Heart left ventricle (tissue), 16 donors: Measurements from ENCODE around the gene TNNC2. TPM values are rescaled to one million over a fixed set of nuclear protein-coding genes. Genes with fewer than 3 reads are reported as not detected.

Experiments
- ATAC-seq, 4 donors: fragments of 200-7000 bp; cut with Tn5 transposase; one replicate each; pipeline ENCODE4 v1.9.1; 2020 to 2022; ENCODE audit warnings: moderate library complexity in 4 of 4, mild to moderate bottlenecking in 3 of 4, moderate number of reproducible peaks in 1 of 4
- DNase-seq, 5 donors: peaks; one replicate each; pipeline ENCODE4 v3.0.0-alpha.2; 2020
- H3K27ac ChIP-seq, 12 donors: fragments of 200-600 bp; sonication (generic) in 4 of 12; one replicate each; pipeline versions ENCODE4 v1.5.0 to v1.8.0; 2016 to 2022; ENCODE audit warnings: mild to moderate bottlenecking in 2 of 12
- H3K27me3 ChIP-seq, 9 donors: fragments of 200-600 bp; sonication (generic) in 2 of 9; one replicate each; pipeline versions ENCODE4 v1.5.1 to v1.8.0; 2016 to 2022; ENCODE audit warnings: mild to moderate bottlenecking in 3 of 9
- H3K36me3 ChIP-seq, 9 donors: fragments of 200-600 bp; sonication (generic) in 2 of 9; one replicate each; pipeline versions ENCODE4 v1.5.0 to v1.8.0; 2018 to 2022; ENCODE audit warnings: mild to moderate bottlenecking in 2 of 9
- H3K4me1 ChIP-seq, 12 donors: fragments of 200-600 bp; sonication (generic) in 4 of 12; one replicate each; pipeline versions ENCODE4 v1.5.0 to v1.8.0; 2016 to 2022; ENCODE audit warnings: mild to moderate bottlenecking in 3 of 12
- H3K4me3 ChIP-seq, 12 donors: fragments of 200-600 bp; sonication (generic) in 4 of 12; one replicate each; pipeline versions ENCODE4 v1.5.0 to v1.8.0; 2017 to 2022; ENCODE audit warnings: mild to moderate bottlenecking in 9 of 12, moderate library complexity in 4 of 12
- H3K9me3 ChIP-seq, 12 donors: fragments of 200-600 bp; sonication (generic) in 4 of 12; one replicate each; pipeline versions ENCODE4 v1.5.0 to v1.8.0; 2016 to 2022; ENCODE audit warnings: mild to moderate bottlenecking in 1 of 12
- POLR2A ChIP-seq, 2 donors: fragments of 450-650 bp; IDR thresholded peaks; one replicate each; pipeline ENCODE4 v1.6.1; 2017; ENCODE audit warnings: antibody characterized with exemption in 2 of 2, mild to moderate bottlenecking in 2 of 2, moderate library complexity in 2 of 2
- WGBS, 4 donors: extraction: QIAGEN DNeasy Blood & Tissue Kit in 2 of 4; methylation state at CpG; one replicate each; pipeline versions ENCODE4 v1.1.5 to v1.1.7; 2013 to 2018; 5-methylcytosine and 5-hydroxymethylcytosine counted together
- intact Hi-C, 10 donors: fragments of 100-400 bp; cut with DNase I; formaldehyde crosslinking; loops; one replicate each; pipeline versions ENCODE4 v1.11.1 to v1.14.2; 2022
- polyA plus RNA-seq, 2 donors: library from polyadenylated mRNA; stranded (reverse); fragments of 200-250 nt; gene quantifications; one replicate each; pipeline ENCODE4 v1.2.3, GENCODE V29; 2013
- total RNA-seq, 9 donors: library from RNA; depleted of rRNA in 2 of 9; stranded (reverse); fragments of >200 nt in 2 of 9; fragmentation: NEBNext Ultra II Directional in 3 of 9; extraction: Animal tissue kit (Norgen Biotek cat#: 25700) in 3 of 9; gene quantifications; one replicate each; pipeline versions ENCODE4 v1.1.0 to v1.2.4, GENCODE V29; 2016 to 2023
- TF ChIP-seq, protein P1 (sequence below), 12 donors: fragments of 200-600 bp; sonication (generic) in 4 of 12; IDR thresholded peaks; one replicate each; pipeline versions ENCODE4 v1.5.0 to v1.8.0; 2018 to 2022; ENCODE audit warnings: antibody characterized with exemption in 12 of 12, mild to moderate bottlenecking in 5 of 12
- donor health status: ischemic (EF 13 %, LVEDD 7.1; RV severe dilation, severe dysfunction).
- donor health status: healthy with polysubstance abuse.
- donor health status: DM: no; HTN: yes; CAD: no.
- donor health status: DM: no; HTN: no; CAD: no.
- donor health status: ischemic (EF 25% LVEDD 6.9; RV normal size, moderate dysfunction).
- donor health status: ischemic (EF 25% LVEDD 5.7; RV mildly dilated, moderate dysfunction).
- donor health status: healthy.
- donor health status: DM: yes; HTN: yes; CAD: no.
- donor health status: ischemic (EF 35%, LVEDD 5.7; RV mildly dilated, moderate dysfunction).
- donor health status: nonischemic (EF 11% LVEDD 7.7; RV severe dilation, severe dysfunction).
- donor health status: DM: yes; HTN: yes; CAD: no.
- donor health status: PGD.
- donor health status: ischemic (EF 29% LVEDD 5.4; RV normal size, mild dysfunction).
- donor health status: nonischemic (EF 23%, LVEDD 6.1; RV moderate dilation, normal function).

TNNC2 gene
- total and polyA plus RNA-seq, 11 donors: 0.14 to 0.30 TPM; not detected in 9

DNA sequence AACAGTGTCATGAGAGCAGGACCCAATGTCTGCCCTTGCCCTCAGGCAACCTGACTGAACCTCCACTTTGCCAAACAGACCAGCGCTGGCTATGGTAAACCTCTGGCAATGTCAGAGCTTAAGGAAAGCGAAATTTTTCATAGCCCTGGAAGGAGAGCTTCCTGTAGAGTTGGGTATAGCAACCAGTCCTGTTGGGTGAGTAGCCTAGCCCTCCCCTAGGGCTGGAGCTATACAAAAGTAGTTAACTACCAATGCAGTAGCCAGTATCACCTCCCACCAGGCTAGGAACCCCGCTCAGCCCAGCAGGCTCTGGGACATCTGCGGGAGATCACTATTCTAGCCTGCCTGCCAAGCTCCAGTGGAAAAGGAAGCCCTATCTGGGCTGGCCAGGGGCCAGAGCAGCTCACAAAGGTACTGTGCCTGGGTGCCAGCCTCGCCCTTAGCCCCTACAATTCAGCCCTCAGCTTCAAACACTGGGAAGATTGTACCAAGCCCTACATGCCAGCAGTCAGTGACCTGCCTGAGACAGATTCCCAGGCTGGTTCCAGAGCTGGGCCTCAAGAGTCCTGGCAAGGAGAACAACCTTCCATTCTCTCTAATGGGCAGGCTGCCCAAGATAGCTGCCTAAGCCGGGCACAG, 43.3 kb downstream of the TNNC2 start:
- WGBS, 4 donors: 51 to 58% (median 55%) methylated on average over 1 to 6 of the region's 6 CpGs
- Histone ChIP-seq H3K9me3 (no peaks in the 10 kb centered on the region), H3K4me3 (no peak overlapping the region), H3K27me3 (no peaks in the 10 kb centered on the region), H3K4me1 (peaks cover 0 to 26% (median 0%) of the 10 kb centered on the region in 12 donors), H3K27ac (peak overlapping the region in 5 of 12 donors; percentile 4 to 89 (median 26)), H3K36me3 (no peaks in the 10 kb centered on the region)
- DNase-seq (peak; percentile 39 to 73 (median 63)), ATAC-seq (peak; percentile 57 to 77 (median 74))
- TF ChIP-seq, protein P1, sequence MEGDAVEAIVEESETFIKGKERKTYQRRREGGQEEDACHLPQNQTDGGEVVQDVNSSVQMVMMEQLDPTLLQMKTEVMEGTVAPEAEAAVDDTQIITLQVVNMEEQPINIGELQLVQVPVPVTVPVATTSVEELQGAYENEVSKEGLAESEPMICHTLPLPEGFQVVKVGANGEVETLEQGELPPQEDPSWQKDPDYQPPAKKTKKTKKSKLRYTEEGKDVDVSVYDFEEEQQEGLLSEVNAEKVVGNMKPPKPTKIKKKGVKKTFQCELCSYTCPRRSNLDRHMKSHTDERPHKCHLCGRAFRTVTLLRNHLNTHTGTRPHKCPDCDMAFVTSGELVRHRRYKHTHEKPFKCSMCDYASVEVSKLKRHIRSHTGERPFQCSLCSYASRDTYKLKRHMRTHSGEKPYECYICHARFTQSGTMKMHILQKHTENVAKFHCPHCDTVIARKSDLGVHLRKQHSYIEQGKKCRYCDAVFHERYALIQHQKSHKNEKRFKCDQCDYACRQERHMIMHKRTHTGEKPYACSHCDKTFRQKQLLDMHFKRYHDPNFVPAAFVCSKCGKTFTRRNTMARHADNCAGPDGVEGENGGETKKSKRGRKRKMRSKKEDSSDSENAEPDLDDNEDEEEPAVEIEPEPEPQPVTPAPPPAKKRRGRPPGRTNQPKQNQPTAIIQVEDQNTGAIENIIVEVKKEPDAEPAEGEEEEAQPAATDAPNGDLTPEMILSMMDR (IDR thresholded peaks at IDR 0.05): no peak
- intact Hi-C loops: no loop called here

DNA sequence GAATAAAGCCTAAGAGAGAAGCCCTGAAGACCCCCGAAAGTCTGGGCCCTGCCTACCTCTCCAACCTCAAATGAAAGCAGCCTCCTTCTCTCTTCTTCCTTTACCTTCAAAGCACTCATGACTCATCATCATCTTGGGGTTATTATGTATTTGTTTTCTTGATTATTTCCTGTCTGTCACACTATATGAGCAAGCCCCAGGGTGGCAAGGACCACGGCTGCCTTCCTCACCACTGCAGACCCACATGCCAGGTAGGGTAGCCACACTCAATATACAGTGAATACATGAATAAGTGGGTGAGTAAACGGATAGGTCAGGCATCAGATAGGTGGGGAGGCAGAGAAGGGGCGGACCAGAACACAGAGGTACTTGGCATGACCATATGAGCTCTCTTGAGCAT, 44.2 kb downstream of the TNNC2 start:
- Histone ChIP-seq H3K36me3 (no peaks in the 10 kb centered on the region), H3K27ac (peak overlapping the region in 1 of 12 donors; percentile 89), H3K4me3 (no peak overlapping the region), H3K9me3 (no peaks in the 10 kb centered on the region), H3K4me1 (peaks cover 0 to 33% (median 3%) of the 10 kb centered on the region in 12 donors), H3K27me3 (no peaks in the 10 kb centered on the region)
- ATAC-seq (no peak), DNase-seq (no peak)
- 59 to 69% (median 62%) methylated on average over 4 of the region's 4 CpGs for WGBS, 4 donors
- TF ChIP-seq POLR2A (IDR thresholded peaks at IDR 0.05): no peak
- TF ChIP-seq, protein P1 (IDR thresholded peaks at IDR 0.05): no peak
- intact Hi-C loops: no loop called here

DNA sequence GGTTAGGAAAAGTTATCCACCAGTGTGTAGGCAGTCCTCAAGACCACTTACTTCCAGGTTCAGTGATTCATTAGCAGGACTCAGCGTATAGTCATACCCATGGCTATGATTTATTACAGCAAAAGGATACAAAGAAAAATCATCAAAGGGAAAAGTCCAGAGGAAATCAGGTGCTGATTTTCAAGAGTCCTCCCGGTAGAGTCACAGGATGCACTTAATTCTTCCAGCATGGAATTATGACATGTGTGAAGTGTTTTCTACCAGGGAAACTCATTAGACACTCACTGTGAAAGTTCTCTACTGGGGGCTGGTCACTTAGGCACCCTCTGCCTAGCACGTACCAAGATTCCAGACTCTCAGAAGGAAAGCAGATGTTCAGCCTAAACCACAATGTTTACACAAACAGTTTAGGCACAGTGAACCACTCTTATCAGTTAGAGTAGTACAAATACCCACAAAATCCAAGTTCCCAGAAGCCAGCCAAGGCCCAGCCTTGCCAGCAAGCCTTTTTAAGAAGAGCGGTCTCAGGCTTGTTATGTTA, 45.7 kb downstream of the TNNC2 start:
- ATAC-seq (no peak), DNase-seq (no peak)
- WGBS, 4 donors: 63 to 79% (median 73%) methylated on average over 4 of the region's 4 CpGs
- H3K36me3 ChIP-seq: no peaks in the 10 kb centered on the region
- TF ChIP-seq, protein P1 (IDR thresholded peaks at IDR 0.05): no peak
- TF ChIP-seq POLR2A (IDR thresholded peaks at IDR 0.05): no peak
- H3K27me3 ChIP-seq: no peaks in the 10 kb centered on the region
- intact Hi-C loops: no loop called here
- no peaks in the 10 kb centered on the region for H3K9me3 ChIP-seq
- H3K27ac ChIP-seq: peak overlapping the region in 3 of 12 donors; percentile 25 to 89 (median 46)
- no peak overlapping the region for H3K4me3 ChIP-seq
- H3K4me1 ChIP-seq: peaks cover 0 to 33% (median 3%) of the 10 kb centered on the region in 12 donors

DNA sequence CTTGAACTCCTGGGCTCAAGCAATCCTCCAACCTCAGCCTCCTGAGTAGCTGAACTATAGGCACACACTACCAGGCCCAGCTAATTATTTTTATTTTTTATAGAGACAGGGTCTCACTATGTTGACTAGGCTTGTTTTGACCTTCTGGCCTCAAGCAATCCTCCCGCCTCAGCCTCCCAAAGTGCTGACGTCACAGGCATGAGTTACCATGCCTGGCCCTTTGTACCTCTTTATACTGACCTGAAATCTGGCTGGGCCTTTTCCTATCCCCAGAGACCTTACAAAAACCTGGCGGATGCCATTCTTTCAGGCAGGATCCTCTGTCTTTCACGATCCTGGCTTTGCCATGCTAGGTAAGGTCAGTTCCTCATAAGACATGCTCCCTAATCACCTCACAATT, 47.0 kb downstream of the TNNC2 start:
- no peak for DNase-seq
- H3K4me3 ChIP-seq: no peak overlapping the region
- peaks cover 0 to 33% (median 3%) of the 10 kb centered on the region in 12 donors for H3K4me1 ChIP-seq
- no peaks in the 10 kb centered on the region for H3K9me3 ChIP-seq
- H3K27ac ChIP-seq: peak overlapping the region in 6 of 12 donors; percentile 9 to 89 (median 72)
- WGBS, 4 donors: 81 to 94% (median 83%) methylated on average over 3 to 4 of the region's 4 CpGs
- no peaks in the 10 kb centered on the region for H3K27me3 ChIP-seq
- TF ChIP-seq, protein P1 (IDR thresholded peaks at IDR 0.05): no peak
- no peak for TF ChIP-seq POLR2A (IDR thresholded peaks at IDR 0.05)
- intact Hi-C loops: no loop called here
- no peaks in the 10 kb centered on the region for H3K36me3 ChIP-seq
- no peak for ATAC-seq
